ENCODE results near the gene DUSP5. TPM values are rescaled to one million over a fixed set of nuclear protein-coding genes. Genes with fewer than 3 reads are reported as not detected.

Gene DUSP5
- total RNA-seq, 2 donors from 2014 or later = 6.9 to 33.1 TPM

DNA sequence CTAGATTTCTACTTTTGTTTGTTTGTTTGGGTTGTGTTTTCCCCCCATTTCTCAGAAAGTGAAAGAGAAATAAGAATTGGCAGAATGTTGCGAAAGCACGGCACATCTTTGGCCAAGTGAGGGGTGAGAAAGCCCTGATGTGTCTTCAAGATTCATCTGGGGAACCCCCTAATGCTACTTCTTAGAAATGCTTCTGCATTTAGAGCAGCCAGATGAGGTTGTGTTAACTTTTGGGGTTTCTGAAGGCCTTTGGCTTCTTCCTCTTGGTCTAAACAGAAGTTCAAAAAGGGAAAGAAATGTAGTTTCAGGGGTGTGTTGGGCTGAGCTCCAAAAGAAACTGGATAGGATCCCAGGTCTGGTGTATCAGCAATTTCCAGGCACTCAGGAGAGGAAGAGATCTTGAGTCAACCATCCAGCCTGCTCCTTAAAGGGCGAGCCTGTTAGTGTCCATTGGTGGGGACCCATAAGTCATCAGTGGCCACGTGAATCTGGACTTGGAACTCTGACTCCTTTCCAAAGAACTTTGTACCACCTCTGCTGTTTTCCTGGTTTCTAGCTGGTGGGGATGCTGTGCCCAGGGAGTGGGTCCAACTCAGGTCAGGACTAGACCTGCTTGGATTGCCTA lies 6.5 kb downstream of the DUSP5 start:
- Histone ChIP-seq H3K36me3 (no peaks in the 10 kb centered on the region), H3K9me3 (no peaks in the 10 kb centered on the region), H3K4me1 (replicated peaks) (no peaks in the 10 kb centered on the region), H3K27me3 (replicated peaks; ENCODE audit: insufficient read depth) (no peaks in the 10 kb centered on the region), H3K4me3 (no peak overlapping the region), H3K27ac (peak overlapping the region; percentile 42 to 45)
- 24% methylated on average over 4 of the region's 4 CpGs for WGBS
- intact Hi-C loops (cut with DNase I) = loop anchor here (5.0 kb wide), 2 partner anchors 63 to 147 kb away; partner anchors contain the start of gene SMC3
- DNase-seq (ENCODE audit: low spot score) = no peak
- TF ChIP-seq POLR2A (IDR thresholded peaks at IDR 0.05) (no peak), POLR2AphosphoS5 (IDR thresholded peaks at IDR 0.05) (peak; percentile 15)
- TF ChIP-seq, protein P1, sequence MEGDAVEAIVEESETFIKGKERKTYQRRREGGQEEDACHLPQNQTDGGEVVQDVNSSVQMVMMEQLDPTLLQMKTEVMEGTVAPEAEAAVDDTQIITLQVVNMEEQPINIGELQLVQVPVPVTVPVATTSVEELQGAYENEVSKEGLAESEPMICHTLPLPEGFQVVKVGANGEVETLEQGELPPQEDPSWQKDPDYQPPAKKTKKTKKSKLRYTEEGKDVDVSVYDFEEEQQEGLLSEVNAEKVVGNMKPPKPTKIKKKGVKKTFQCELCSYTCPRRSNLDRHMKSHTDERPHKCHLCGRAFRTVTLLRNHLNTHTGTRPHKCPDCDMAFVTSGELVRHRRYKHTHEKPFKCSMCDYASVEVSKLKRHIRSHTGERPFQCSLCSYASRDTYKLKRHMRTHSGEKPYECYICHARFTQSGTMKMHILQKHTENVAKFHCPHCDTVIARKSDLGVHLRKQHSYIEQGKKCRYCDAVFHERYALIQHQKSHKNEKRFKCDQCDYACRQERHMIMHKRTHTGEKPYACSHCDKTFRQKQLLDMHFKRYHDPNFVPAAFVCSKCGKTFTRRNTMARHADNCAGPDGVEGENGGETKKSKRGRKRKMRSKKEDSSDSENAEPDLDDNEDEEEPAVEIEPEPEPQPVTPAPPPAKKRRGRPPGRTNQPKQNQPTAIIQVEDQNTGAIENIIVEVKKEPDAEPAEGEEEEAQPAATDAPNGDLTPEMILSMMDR (IDR thresholded peaks at IDR 0.05) = no peak

DNA sequence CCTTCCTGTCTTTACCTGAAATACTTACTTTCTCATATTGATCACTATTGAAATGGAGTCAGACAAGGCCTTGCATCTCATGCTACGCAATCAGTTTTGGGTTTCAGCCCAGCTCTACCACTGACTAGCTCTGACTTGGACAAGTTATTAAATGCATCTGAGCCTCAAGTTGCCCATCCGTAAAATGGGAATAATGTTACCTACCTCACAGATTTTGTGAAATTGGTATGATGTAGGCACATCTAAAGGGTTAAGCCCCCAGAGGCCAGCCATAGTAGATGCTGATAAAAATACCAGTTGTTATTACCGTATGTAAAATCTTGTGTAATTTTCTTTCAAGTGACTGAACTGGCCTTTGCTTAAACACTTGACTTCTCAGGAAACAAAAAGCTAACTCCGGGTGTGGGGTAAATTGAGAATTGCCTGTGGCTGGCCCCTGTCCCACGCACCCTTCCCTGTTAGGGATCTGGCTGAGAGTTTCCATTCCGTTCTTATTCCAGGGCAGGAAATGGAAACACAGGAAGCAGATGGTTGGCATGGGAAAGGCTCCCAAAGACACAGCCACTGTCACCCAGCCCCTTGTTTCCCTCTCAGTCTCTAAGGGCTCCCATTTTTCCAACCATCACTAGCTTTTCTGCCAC lies 7.5 kb downstream of the DUSP5 start:
- no peak overlapping the region for H3K27ac ChIP-seq
- no peak for TF ChIP-seq POLR2AphosphoS5 (IDR thresholded peaks at IDR 0.05)
- TF ChIP-seq POLR2A (IDR thresholded peaks at IDR 0.05) = no peak
- TF ChIP-seq, protein P1 (IDR thresholded peaks at IDR 0.05) = no peak
- WGBS = 82% methylated on average over 6 of the region's 6 CpGs

DNA sequence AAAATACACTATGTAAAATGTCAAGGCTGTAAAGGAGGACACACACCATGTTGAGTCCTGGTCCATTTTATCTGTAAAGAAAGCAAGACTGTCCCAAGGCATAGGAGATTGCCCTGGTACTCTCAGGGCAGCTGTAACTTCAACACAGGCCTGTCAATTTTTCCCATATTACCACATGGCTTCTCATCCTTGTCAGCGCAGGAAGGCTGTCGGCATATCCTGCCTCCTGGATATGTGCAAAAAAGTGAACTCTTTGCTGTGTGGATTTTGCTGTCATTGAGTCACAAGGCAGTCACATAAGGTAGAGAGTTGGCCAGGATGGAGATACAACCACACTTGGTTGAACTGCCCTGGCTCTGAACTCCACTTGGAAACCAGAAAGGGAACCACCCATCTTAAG lies 8.7 kb downstream of the DUSP5 start:
- no peak overlapping the region for H3K27ac ChIP-seq
- DNase-seq (ENCODE audit: low spot score) = no peak
- intact Hi-C loops (cut with DNase I) = no loop called here
- no peaks in the 10 kb centered on the region for H3K36me3 ChIP-seq
- no peak overlapping the region for H3K4me3 ChIP-seq
- 86% methylated on average over 2 of the region's 2 CpGs for WGBS
- H3K27me3 ChIP-seq (replicated peaks; ENCODE audit: insufficient read depth) = no peaks in the 10 kb centered on the region
- H3K9me3 ChIP-seq = no peaks in the 10 kb centered on the region
- TF ChIP-seq POLR2A (IDR thresholded peaks at IDR 0.05) (no peak), POLR2AphosphoS5 (IDR thresholded peaks at IDR 0.05) (no peak)
- TF ChIP-seq, protein P1 (IDR thresholded peaks at IDR 0.05) = no peak
- no peaks in the 10 kb centered on the region for H3K4me1 ChIP-seq (replicated peaks)

More for the DNA sequence above, 7.5 kb downstream of the DUSP5 start:
- Histone ChIP-seq H3K4me3 (no peak overlapping the region), H3K36me3 (no peaks in the 10 kb centered on the region), H3K4me1 (replicated peaks) (no peaks in the 10 kb centered on the region), H3K27me3 (replicated peaks; ENCODE audit: insufficient read depth) (no peaks in the 10 kb centered on the region), H3K9me3 (no peaks in the 10 kb centered on the region)
- intact Hi-C loops (cut with DNase I) = no loop called here
- no peak for DNase-seq (ENCODE audit: low spot score)

DNA sequence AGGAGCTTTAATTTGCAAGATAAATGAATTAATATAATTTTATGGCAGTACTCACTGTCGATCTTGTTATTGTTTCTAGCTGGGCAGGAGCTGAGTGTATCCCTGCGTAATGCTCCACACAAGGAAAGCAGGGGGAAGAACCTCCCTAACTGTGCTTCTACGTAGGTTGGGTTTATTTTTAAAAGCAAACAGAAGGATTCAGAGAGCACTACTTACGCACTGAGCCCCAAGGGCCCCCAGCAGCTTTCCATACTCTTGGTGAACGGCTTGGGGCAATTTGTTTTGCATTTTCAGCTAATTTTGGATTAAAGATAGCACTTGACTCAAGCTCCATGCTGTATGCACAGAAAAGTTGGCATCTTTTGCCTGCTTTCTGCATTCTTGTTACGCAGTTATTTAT lies 9.6 kb downstream of the DUSP5 start:
- intact Hi-C loops (cut with DNase I) = no loop called here
- no peaks in the 10 kb centered on the region for H3K36me3 ChIP-seq
- no peak overlapping the region for H3K27ac ChIP-seq
- no peaks in the 10 kb centered on the region for H3K9me3 ChIP-seq
- TF ChIP-seq POLR2A (IDR thresholded peaks at IDR 0.05) (no peak), POLR2AphosphoS5 (IDR thresholded peaks at IDR 0.05) (no peak)
- TF ChIP-seq, protein P1 (IDR thresholded peaks at IDR 0.05) = no peak
- 91% methylated on average over 6 of the region's 6 CpGs for WGBS
- no peaks in the 10 kb centered on the region for H3K4me1 ChIP-seq (replicated peaks)
- no peak overlapping the region for H3K4me3 ChIP-seq
- DNase-seq (ENCODE audit: low spot score) = no peak
- no peaks in the 10 kb centered on the region for H3K27me3 ChIP-seq (replicated peaks; ENCODE audit: insufficient read depth)
